Activated CD8-positive, alpha-beta memory T cell treated with anti-CD3 and anti-CD28 coated beads for 36 hours (primary cell): ENCODE data around the gene TBC1D2. TPM values are rescaled to one million over a fixed set of nuclear protein-coding genes. Genes with fewer than 3 reads are reported as not detected.

Source experiments
- CTCF ChIA-PET: fragments of 350-600 bp; sonication (Branson Sonifier 250); formaldehyde crosslinking; loops from one replicate; lab custom pipeline; 2021; ENCODE audit warnings: antibody characterized with exemption; lab: Charles Lee
- POLR2A ChIA-PET: fragments of 350-600 bp; sonication (Branson Sonifier 250); formaldehyde crosslinking; loops from one replicate; lab custom pipeline; 2021; ENCODE audit warnings: antibody characterized with exemption; lab: Charles Lee
- total RNA-seq, 2 experiments: library from RNA; stranded (reverse); gene quantifications; one replicate each; pipeline ENCODE4 v1.2.3, GENCODE V29; 2021

TBC1D2 gene
- total RNA-seq, 2 experiments from 2014 or later: 2.6 to 2.9 TPM

DNA sequence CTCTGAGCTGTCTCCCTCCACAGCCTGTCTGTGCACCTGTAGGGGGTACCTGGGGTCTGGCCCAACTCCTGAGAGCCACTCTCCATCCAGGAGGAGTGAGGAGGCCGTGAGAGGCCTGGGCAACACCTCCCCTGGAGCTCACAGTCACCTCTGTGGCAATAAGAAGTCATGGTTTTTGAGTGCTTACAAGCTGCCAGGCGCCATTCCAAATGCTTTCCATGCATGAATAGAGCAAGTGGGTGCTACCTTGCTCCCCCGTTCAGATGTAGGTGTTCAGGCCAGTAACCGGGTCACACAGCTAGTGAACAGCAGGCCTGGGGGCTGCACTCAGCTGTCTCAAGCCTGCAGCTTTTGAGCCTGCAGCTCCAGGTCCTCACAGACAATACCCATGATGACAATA is 93.6 kb downstream of the TBC1D2 start:
- CTCF ChIA-PET: no interaction called here
- POLR2A ChIA-PET: interaction anchor here (0.5 kb wide), 1 partner anchor 55 kb away, joined by 8 read pairs; no protein-coding TSS in a partner anchor

DNA sequence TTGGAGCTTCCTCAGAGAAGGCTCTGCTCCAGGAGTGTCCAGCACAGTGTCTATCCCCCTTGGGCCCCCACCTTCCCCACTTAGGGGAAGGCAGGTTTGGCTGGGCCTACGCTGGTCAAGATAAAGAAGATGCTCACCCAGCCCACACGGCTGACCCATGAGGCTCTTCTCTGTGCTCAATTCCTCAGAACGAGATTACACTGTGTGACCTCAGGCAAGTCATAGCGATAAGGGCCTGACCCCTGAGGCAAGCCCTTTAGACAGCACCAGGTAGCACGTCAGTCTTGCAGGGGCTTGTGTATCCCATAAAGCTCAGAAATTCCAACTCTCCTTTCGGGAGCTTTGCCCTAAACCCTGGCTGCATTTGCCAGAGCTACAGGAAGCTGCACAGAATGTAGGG is 95.7 kb downstream of the TBC1D2 start:
- POLR2A ChIA-PET: no interaction called here
- CTCF ChIA-PET: interaction anchor here (1.0 to 1.4 kb wide), 2 partner anchors 12 to 42 kb away, joined by 3 read pairs; no protein-coding TSS in a partner anchor

DNA sequence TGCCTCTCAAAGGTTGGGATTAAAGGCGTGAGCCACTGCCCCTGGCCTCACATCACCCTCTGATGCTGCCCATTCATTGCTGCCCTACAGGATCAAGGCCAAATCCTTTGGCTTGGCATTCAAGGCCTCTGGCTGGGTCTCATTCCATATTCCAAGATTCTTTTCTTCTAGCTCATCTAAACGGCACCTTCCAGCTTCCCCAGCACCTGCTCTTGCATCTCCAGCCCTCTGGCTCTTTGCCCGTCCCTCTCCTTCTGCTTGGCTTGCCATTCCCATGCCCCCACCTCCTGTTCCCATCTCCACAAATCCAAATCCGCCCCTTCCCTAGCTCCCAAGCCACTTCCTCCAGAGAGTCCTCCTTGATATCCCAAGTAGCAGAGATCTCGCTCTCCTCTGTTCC is 96.1 kb downstream of the TBC1D2 start:
- CTCF ChIA-PET: interaction anchor here (1.0 to 1.4 kb wide), 2 partner anchors 11 to 41 kb away, joined by 3 read pairs; no protein-coding TSS in a partner anchor
- POLR2A ChIA-PET: interaction anchor here (0.7 kb wide), 1 partner anchor 29 kb away, joined by 7 read pairs; no protein-coding TSS in a partner anchor

DNA sequence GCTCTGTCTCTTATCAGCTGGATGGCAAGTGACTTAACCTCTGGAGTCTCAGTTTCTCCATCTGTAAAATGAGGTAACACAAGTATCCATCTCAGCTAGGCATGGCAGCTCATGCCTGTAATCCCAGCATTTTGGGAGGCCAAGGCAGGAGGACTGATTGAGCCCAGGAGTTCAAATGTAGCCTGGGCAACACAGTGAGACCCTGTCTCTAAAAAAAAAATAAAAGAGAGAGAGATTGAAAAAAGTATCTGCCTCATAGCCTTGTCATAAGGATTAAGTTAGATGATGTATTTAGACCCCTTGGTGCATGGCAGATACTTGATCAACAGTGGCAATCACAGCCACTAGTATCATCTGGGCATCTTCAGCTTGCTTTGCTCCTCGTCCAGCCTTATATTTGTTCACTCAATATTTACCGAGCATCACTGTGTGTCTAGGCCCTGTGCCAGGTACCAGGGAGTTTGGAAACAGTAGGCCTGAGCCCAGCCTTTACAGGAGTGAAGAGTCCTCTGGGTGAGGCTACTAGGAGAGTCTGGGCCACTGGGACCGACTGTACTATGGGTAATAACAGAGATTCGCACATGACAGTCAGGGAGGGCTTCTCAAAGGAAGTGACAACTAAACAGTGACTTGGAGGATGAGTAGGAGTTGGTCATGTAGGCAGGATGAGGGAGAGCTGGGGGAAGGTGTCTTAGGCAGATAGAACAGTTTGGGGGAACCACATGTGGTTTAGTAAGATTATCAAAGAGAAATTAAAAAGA is 97.2 kb downstream of the TBC1D2 start:
- CTCF ChIA-PET: no interaction called here
- POLR2A ChIA-PET: no interaction called here

GRCh38 chr9:98157372-98157771 is 98.1 kb downstream of the TBC1D2 start:
- ChIA-PET POLR2A (no interaction called here), CTCF (interaction anchor here (0.6 kb wide), 2 partner anchors 20 to 100 kb away, joined by 3 read pairs; no protein-coding TSS in a partner anchor)

DNA sequence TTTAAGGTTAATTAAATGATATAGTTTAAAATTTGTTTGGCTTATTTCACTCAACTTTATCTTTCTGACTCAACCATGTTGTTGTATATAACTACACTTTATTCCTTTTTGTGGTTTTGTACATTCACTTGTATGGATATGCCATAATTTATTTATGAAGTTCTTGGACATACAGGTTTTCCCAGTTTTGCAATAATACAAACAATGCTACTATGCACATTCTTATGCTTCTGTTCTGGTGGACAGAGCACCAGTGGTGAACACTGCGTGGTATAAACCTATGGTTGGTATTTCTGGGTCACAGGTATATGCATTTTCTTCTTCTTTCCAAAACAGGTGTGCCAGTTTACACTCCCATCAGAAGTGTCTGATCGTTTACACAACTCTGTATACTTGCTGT is 100.8 kb downstream of the TBC1D2 start:
- CTCF ChIA-PET: no interaction called here
- POLR2A ChIA-PET: no interaction called here

DNA sequence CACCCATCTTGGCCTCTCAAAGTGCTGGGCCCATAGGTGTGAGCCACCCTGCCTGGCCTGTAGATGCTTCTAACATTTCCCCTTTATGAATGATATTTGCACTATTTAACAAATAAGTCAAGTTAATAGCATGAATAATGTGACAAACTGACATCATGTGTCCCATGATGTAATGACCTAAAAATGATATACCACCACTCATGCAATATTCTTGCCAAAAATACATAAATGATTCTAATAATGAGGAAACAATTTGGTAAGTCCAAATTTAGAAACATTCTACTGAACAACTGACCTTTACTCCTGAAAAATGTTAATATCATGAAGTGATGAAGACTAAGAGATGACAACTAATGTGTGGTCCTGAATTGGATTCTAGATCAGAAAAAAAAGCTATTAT is 102.9 kb downstream of the TBC1D2 start:
- POLR2A ChIA-PET: no interaction called here
- CTCF ChIA-PET: no interaction called here

- POLR2A ChIA-PET: no interaction called here
- CTCF ChIA-PET: no interaction called here
Observed at GRCh38 chr9:98150721-98151120, 104.7 kb downstream of the TBC1D2 start.

GRCh38 chr9:98150164-98150563 is 105.3 kb downstream of the TBC1D2 start:
- CTCF ChIA-PET: interaction anchor here (1.7 kb wide), 1 partner anchor 29 kb away, joined by 3 read pairs; no protein-coding TSS in a partner anchor
- POLR2A ChIA-PET: no interaction called here

- POLR2A ChIA-PET: interaction anchor here (0.5 kb wide), 1 partner anchor 34 kb away, joined by 7 read pairs; no protein-coding TSS in a partner anchor
Observed at GRCh38 chr9:98149422-98149821, 106.0 kb downstream of the TBC1D2 start.

More at GRCh38 chr9:98149422-98149821, 106.0 kb downstream of the TBC1D2 start:
- CTCF ChIA-PET: interaction anchor here (1.7 kb wide), 1 partner anchor 29 kb away, joined by 3 read pairs; no protein-coding TSS in a partner anchor

Other genes starting within 250 kb of the TBC1D2 start
- gene NANS, start 198.9 kb downstream of the TBC1D2 start, total RNA-seq: 10 to 100 TPM; 38.3 to 40.2 TPM
- gene TRIM14, start 136.4 kb downstream of the TBC1D2 start, total RNA-seq: 10 to 100 TPM; 44.6 to 45.1 TPM
- gene CORO2A, start 63.0 kb downstream of the TBC1D2 start, total RNA-seq: 1 to 10 TPM; 6.0 to 6.5 TPM